Neural progenitor cell (in vitro differentiated cells): ENCODE data around the gene SUSD6. TPM values are rescaled to one million over a fixed set of nuclear protein-coding genes. Genes with fewer than 3 reads are reported as not detected.
"Not testable (repeated sequence)": the region's sequence is repeated elsewhere in the genome, so short reads cannot be mapped to it uniquely, and the experiment has no call there.

Source experiments
- DNase-seq: peaks from one replicate; pipeline ENCODE4 v3.0.0-alpha.2; 2016; ENCODE audit warnings: low spot score
- H2AFZ ChIP-seq: fragments of 200-600 bp; sonication (generic); replicated peaks from 2 replicates; pipeline ENCODE4 v1.6.1; 2016; ENCODE audit warnings: antibody characterized with exemption
- H3F3A ChIP-seq: fragments of 200-600 bp; sonication (generic); 2 replicates; pipeline ENCODE4 v1.6.1; 2016; ENCODE audit warnings: antibody characterized with exemption, low read depth
- H3K27ac ChIP-seq: fragments of 200-600 bp; sonication (generic); 2 replicates; pipeline ENCODE4 v1.5.1; 2016; ENCODE audit warnings: mild to moderate bottlenecking
- H3K27me3 ChIP-seq: fragments of 200-600 bp; sonication (generic); 2 replicates; pipeline ENCODE4 v1.6.1; 2016; ENCODE audit warnings: mild to moderate bottlenecking, moderate library complexity
- H3K36me3 ChIP-seq: fragments of 200-600 bp; sonication (generic); 2 replicates; pipeline ENCODE4 v1.5.1; 2016
- H3K4me1 ChIP-seq: fragments of 200-600 bp; sonication (generic); 2 replicates; pipeline ENCODE4 v1.6.1; 2016; ENCODE audit warnings: mixed run types
- H3K4me2 ChIP-seq: fragments of 200-600 bp; sonication (generic); 2 replicates; pipeline ENCODE4 v1.6.1; 2016
- H3K4me3 ChIP-seq: fragments of 200-600 bp; sonication (generic); 2 replicates; pipeline ENCODE4 v1.5.1; 2016
- H3K79me2 ChIP-seq: fragments of 200-600 bp; sonication (generic); 2 replicates; pipeline ENCODE4 v1.6.1; 2016; ENCODE audit warnings: low read depth
- H3K9ac ChIP-seq: fragments of 200-600 bp; sonication (generic); 2 replicates; pipeline ENCODE4 v1.6.1; 2016
- H3K9me3 ChIP-seq: fragments of 200-600 bp; sonication (generic); 2 replicates; pipeline ENCODE4 v1.5.1; 2016; ENCODE audit warnings: low read depth
- H4K20me1 ChIP-seq: fragments of 200-600 bp; sonication (generic); 2 replicates; pipeline ENCODE4 v1.6.1; 2016; ENCODE audit warnings: low read depth
- H3K27ac Mint-ChIP-seq: 3 replicates; pipeline ENCODE4 v1.8.0; 2021; ENCODE audit warnings: mixed read lengths
- H3K27me3 Mint-ChIP-seq: 2 replicates; pipeline ENCODE4 v1.8.0; 2022; ENCODE audit warnings: low read depth, mild to moderate bottlenecking, inconsistent platforms, moderate library complexity, mixed read lengths; ENCODE audit not compliant: insufficient read depth
- H3K36me3 Mint-ChIP-seq: 3 replicates; pipeline ENCODE4 v1.8.0; 2021; ENCODE audit warnings: mixed read lengths
- H3K4me1 Mint-ChIP-seq: 3 replicates; pipeline ENCODE4 v1.8.0; 2021; ENCODE audit warnings: mixed read lengths
- H3K4me3 Mint-ChIP-seq: 3 replicates; pipeline ENCODE4 v1.8.0; 2021; ENCODE audit warnings: mild to moderate bottlenecking, moderate library complexity, mixed read lengths
- H3K9me3 Mint-ChIP-seq: 3 replicates; pipeline ENCODE4 v1.8.0; 2020; ENCODE audit warnings: mixed read lengths
- CTCF ChIP-seq: fragments of 200-600 bp; sonication (generic); IDR thresholded peaks from 2 replicates; pipeline ENCODE4 v1.5.1; 2017; ENCODE audit warnings: antibody characterized with exemption, mild to moderate bottlenecking
- EZH2 ChIP-seq: fragments of 200-600 bp; sonication (generic); IDR thresholded peaks from 2 replicates; pipeline ENCODE4 v1.6.1; 2017; ENCODE audit warnings: antibody characterized with exemption, mild to moderate bottlenecking, moderate library complexity
- EZH2phosphoT487 ChIP-seq: fragments of 200-600 bp; sonication (generic); IDR thresholded peaks from 2 replicates; pipeline ENCODE4 v1.6.1; 2017; ENCODE audit warnings: antibody characterized with exemption
- total RNA-seq: library from RNA; depleted of rRNA; stranded (reverse); fragments of >200 nt; gene quantifications from 2 replicates; pipeline ENCODE4 v1.2.3, GENCODE V29; 2015; ENCODE audit warnings: low replicate concordance

The SUSD6 gene
- total RNA-seq, 1 donor from 2014 or later, result 6.3 TPM

- no peak for TF ChIP-seq EZH2
- no peak for TF ChIP-seq CTCF
- Histone ChIP-seq H3K36me3 (no peaks in the 10 kb centered on the region), H2AFZ (no peak overlapping the region), H3F3A (peaks cover 75% of the 10 kb centered on the region), H3K9me3 (no peaks in the 10 kb centered on the region), H3K27ac (peak overlapping the region; percentile 54), H3K79me2 (peaks cover 10% of the 10 kb centered on the region), H4K20me1 (peaks cover 5% of the 10 kb centered on the region), H3K4me2 (peak overlapping the region; percentile 41), H3K27me3 (no peaks in the 10 kb centered on the region), H3K4me3 (no peak overlapping the region), H3K4me1 (peaks cover 77% of the 10 kb centered on the region), H3K9ac (no peak overlapping the region)
- H3K27ac Mint-ChIP-seq, result no peak overlapping the region
- H3K4me3 Mint-ChIP-seq, result no peak overlapping the region
- peaks cover 65% of the 10 kb centered on the region for H3K4me1 Mint-ChIP-seq
- peaks cover 2% of the 10 kb centered on the region for H3K36me3 Mint-ChIP-seq
- DNase-seq, result no peak
- H3K27me3 Mint-ChIP-seq, result peaks cover 6% of the 10 kb centered on the region
- H3K9me3 Mint-ChIP-seq, result no peaks in the 10 kb centered on the region
These were observed 85.5 kb downstream of the SUSD6 start for GRCh38 chr14:69696633-69697557.

GRCh38 chr14:69698572-69698971 lies 87.2 kb downstream of the SUSD6 start:
- Histone ChIP-seq H3K36me3 (no peaks in the 10 kb centered on the region), H3K27me3 (no peaks in the 10 kb centered on the region), H3K9ac (no peak overlapping the region), H3K79me2 (peaks cover 10% of the 10 kb centered on the region), H3K9me3 (no peaks in the 10 kb centered on the region), H3K4me1 (peaks cover 71% of the 10 kb centered on the region), H3F3A (peaks cover 70% of the 10 kb centered on the region), H3K4me2 (peak overlapping the region; percentile 38), H3K4me3 (no peak overlapping the region), H3K27ac (no peak overlapping the region), H2AFZ (no peak overlapping the region), H4K20me1 (peaks cover 5% of the 10 kb centered on the region)
- H3K9me3 Mint-ChIP-seq, result no peaks in the 10 kb centered on the region
- no peak overlapping the region for H3K27ac Mint-ChIP-seq
- no peak for TF ChIP-seq CTCF
- TF ChIP-seq EZH2, result no peak
- no peak for TF ChIP-seq EZH2phosphoT487
- H3K36me3 Mint-ChIP-seq, result no peaks in the 10 kb centered on the region
- peaks cover 72% of the 10 kb centered on the region for H3K4me1 Mint-ChIP-seq
- H3K27me3 Mint-ChIP-seq, result peaks cover 4% of the 10 kb centered on the region
- no peak for DNase-seq
- H3K4me3 Mint-ChIP-seq, result no peak overlapping the region

GRCh38 chr14:69699243-69699642 lies 87.8 kb downstream of the SUSD6 start:
- not testable (repeated sequence) for H3K36me3 Mint-ChIP-seq, H3K27me3 ChIP-seq, H3K9ac ChIP-seq, H3K27ac Mint-ChIP-seq, H3K9me3 ChIP-seq, H3K27ac ChIP-seq, H3K9me3 Mint-ChIP-seq, H3K4me3 Mint-ChIP-seq, H3K4me3 ChIP-seq, H3K36me3 ChIP-seq, H3K79me2 ChIP-seq, H4K20me1 ChIP-seq, H3K4me2 ChIP-seq, H2AFZ ChIP-seq, H3K27me3 Mint-ChIP-seq, DNase-seq
- peaks cover 64% of the 10 kb centered on the region for H3K4me1 ChIP-seq
- H3F3A ChIP-seq, result peaks cover 64% of the 10 kb centered on the region
- peaks cover 72% of the 10 kb centered on the region for H3K4me1 Mint-ChIP-seq

GRCh38 chr14:69699748-69700303 lies 88.4 kb downstream of the SUSD6 start:
- peaks cover 68% of the 10 kb centered on the region for H3K4me1 Mint-ChIP-seq
- no peak overlapping the region for H3K9ac ChIP-seq
- DNase-seq, result no peak
- H3K4me1 ChIP-seq, result peaks cover 58% of the 10 kb centered on the region
- no peak overlapping the region for H2AFZ ChIP-seq
- no peaks in the 10 kb centered on the region for H3K27me3 ChIP-seq
- no peak overlapping the region for H3K4me2 ChIP-seq
- no peak overlapping the region for H3K27ac Mint-ChIP-seq
- no peaks in the 10 kb centered on the region for H3K9me3 ChIP-seq
- peaks cover 58% of the 10 kb centered on the region for H3F3A ChIP-seq
- no peaks in the 10 kb centered on the region for H3K27me3 Mint-ChIP-seq
- H3K79me2 ChIP-seq, result peaks cover 10% of the 10 kb centered on the region
- H3K36me3 ChIP-seq, result no peaks in the 10 kb centered on the region
- TF ChIP-seq EZH2, result no peak
- TF ChIP-seq CTCF, result no peak
- TF ChIP-seq EZH2phosphoT487, result no peak
- no peak overlapping the region for H3K4me3 ChIP-seq
- H3K27ac ChIP-seq, result no peak overlapping the region
- peaks cover 5% of the 10 kb centered on the region for H4K20me1 ChIP-seq
- H3K4me3 Mint-ChIP-seq, result no peak overlapping the region
- H3K36me3 Mint-ChIP-seq, result peaks cover 2% of the 10 kb centered on the region
- H3K9me3 Mint-ChIP-seq, result no peaks in the 10 kb centered on the region
